ENCODE measurements around the gene CCNL2. TPM values are rescaled to one million over a fixed set of nuclear protein-coding genes. Genes with fewer than 3 reads are reported as not detected.
A peak's percentile ranks its signal among the peaks of the same experiment; 100 is the strongest.

Gene CCNL2
- total and polyA plus RNA-seq, 2 donors (not counting 1 experiment from before 2014, with no cell fraction given) = 102 to 116 TPM

GRCh38 chr1:1360506-1361169 lies 38.5 kb downstream of the CCNL2 start:
- H3K27ac ChIP-seq (ENCODE audit: insufficient read depth, low read length) = peak overlapping the region; percentile 96
- no peaks in the 10 kb centered on the region for H3K27me3 ChIP-seq (ENCODE audit: control insufficient read depth, insufficient read depth, low read length)
- TF ChIP-seq CTCF (conservative IDR thresholded peaks at IDR 0.05 in 1 of 2, IDR thresholded peaks at IDR 0.05 in 1 of 2; ENCODE audit: low read depth in 1 of 2, low read length in 2 of 2) (no peak), EZH2 (IDR thresholded peaks at IDR 0.05; ENCODE audit: low read length, missing control alignments) (no peak)
- H3K79me2 ChIP-seq (ENCODE audit: control insufficient read depth, insufficient read depth, low read length) = peaks cover 27% of the 10 kb centered on the region
- peak; percentile 92 to 97 for DNase-seq (ENCODE audit: low read depth in 2 of 2)
- H4K20me1 ChIP-seq (ENCODE audit: control insufficient read depth, extremely low read depth, insufficient read depth, low read length) = no peaks in the 10 kb centered on the region
- H3K9ac ChIP-seq (ENCODE audit: insufficient read depth, low read length) = no peak overlapping the region
- no peaks in the 10 kb centered on the region for H3K36me3 ChIP-seq (ENCODE audit: control insufficient read depth, insufficient read depth, low read length)
- peaks cover 32% of the 10 kb centered on the region for H3K4me1 ChIP-seq (ENCODE audit: control insufficient read depth, extremely low read depth, insufficient read depth, low read length)
- H2AFZ ChIP-seq (ENCODE audit: low read length) = no peak overlapping the region
- H3K4me3 ChIP-seq (replicated peaks in 1 of 4; ENCODE audit: control extremely low read depth in 1 of 4, insufficient read depth in 1 of 4, low read depth in 3 of 4, low read length in 4 of 4) = peak overlapping the region in 2 of 4 experiments; percentile 5 to 98
- H3K9me3 ChIP-seq (ENCODE audit: control insufficient read depth, insufficient read depth, low read depth, low read length) = no peaks in the 10 kb centered on the region
- H3K4me2 ChIP-seq (ENCODE audit: extremely low read depth, insufficient read depth, low read length) = peak overlapping the region; percentile 77

GRCh38 chr1:1359664-1360468 lies 39.3 kb downstream of the CCNL2 start:
- Histone ChIP-seq H3K4me2 (ENCODE audit: extremely low read depth, insufficient read depth, low read length) (peak overlapping the region; percentile 87), H3K27ac (ENCODE audit: insufficient read depth, low read length) (peak overlapping the region; percentile 96), H3K4me1 (ENCODE audit: control insufficient read depth, extremely low read depth, insufficient read depth, low read length) (peaks cover 32% of the 10 kb centered on the region), H3K9ac (ENCODE audit: insufficient read depth, low read length) (peak overlapping the region; percentile 65), H3K9me3 (ENCODE audit: control insufficient read depth, insufficient read depth, low read depth, low read length) (no peaks in the 10 kb centered on the region), H3K4me3 (replicated peaks in 1 of 4; ENCODE audit: control extremely low read depth in 1 of 4, insufficient read depth in 1 of 4, low read depth in 3 of 4, low read length in 4 of 4) (peak overlapping the region in 1 of 4 experiments; percentile 98), H4K20me1 (ENCODE audit: control insufficient read depth, extremely low read depth, insufficient read depth, low read length) (no peaks in the 10 kb centered on the region), H3K79me2 (ENCODE audit: control insufficient read depth, insufficient read depth, low read length) (peaks cover 33% of the 10 kb centered on the region), H2AFZ (ENCODE audit: low read length) (no peak overlapping the region), H3K36me3 (ENCODE audit: control insufficient read depth, insufficient read depth, low read length) (peaks cover under 1% of the 10 kb centered on the region), H3K27me3 (ENCODE audit: control insufficient read depth, insufficient read depth, low read length) (no peaks in the 10 kb centered on the region)
- no peak for TF ChIP-seq EZH2 (IDR thresholded peaks at IDR 0.05; ENCODE audit: low read length, missing control alignments)
- no peak for TF ChIP-seq CTCF (conservative IDR thresholded peaks at IDR 0.05 in 1 of 2, IDR thresholded peaks at IDR 0.05 in 1 of 2; ENCODE audit: low read depth in 1 of 2, low read length in 2 of 2)
- DNase-seq (ENCODE audit: low read depth in 2 of 2) = peak; percentile 64 to 86

- Histone ChIP-seq H3K4me3 (replicated peaks in 1 of 4; ENCODE audit: control extremely low read depth in 1 of 4, insufficient read depth in 1 of 4, low read depth in 3 of 4, low read length in 4 of 4) (peak overlapping the region in 2 of 4 experiments; percentile 97 to 98), H2AFZ (ENCODE audit: low read length) (no peak overlapping the region), H3K9ac (ENCODE audit: insufficient read depth, low read length) (peak overlapping the region; percentile 92), H4K20me1 (ENCODE audit: control insufficient read depth, extremely low read depth, insufficient read depth, low read length) (no peaks in the 10 kb centered on the region), H3K4me2 (ENCODE audit: extremely low read depth, insufficient read depth, low read length) (peak overlapping the region; percentile 87), H3K27ac (ENCODE audit: insufficient read depth, low read length) (peak overlapping the region; percentile 96), H3K36me3 (ENCODE audit: control insufficient read depth, insufficient read depth, low read length) (peaks cover 6% of the 10 kb centered on the region), H3K4me1 (ENCODE audit: control insufficient read depth, extremely low read depth, insufficient read depth, low read length) (peaks cover 32% of the 10 kb centered on the region), H3K9me3 (ENCODE audit: control insufficient read depth, insufficient read depth, low read depth, low read length) (no peaks in the 10 kb centered on the region), H3K27me3 (ENCODE audit: control insufficient read depth, insufficient read depth, low read length) (no peaks in the 10 kb centered on the region), H3K79me2 (ENCODE audit: control insufficient read depth, insufficient read depth, low read length) (peaks cover 39% of the 10 kb centered on the region)
- peak; percentile 87 to 90 for DNase-seq (ENCODE audit: low read depth in 2 of 2)
- no peak for TF ChIP-seq CTCF (conservative IDR thresholded peaks at IDR 0.05 in 1 of 2, IDR thresholded peaks at IDR 0.05 in 1 of 2; ENCODE audit: low read depth in 1 of 2, low read length in 2 of 2)
- TF ChIP-seq EZH2 (IDR thresholded peaks at IDR 0.05; ENCODE audit: low read length, missing control alignments) = no peak
These were observed 39.8 kb downstream of the CCNL2 start for GRCh38 chr1:1359308-1359663.

All from fibroblast of lung (primary cell).